GM18858 (cell line): ENCODE measurements around the gene RIMS3.
A peak's percentile ranks its signal among the peaks of the same experiment; 100 is the strongest.
"Not testable (repeated sequence)": the region's sequence is repeated elsewhere in the genome, so short reads cannot be mapped to it uniquely, and the experiment has no call there.

Experiments
- ATAC-seq: cut with Tn5 transposase; IDR thresholded peaks from one replicate; pipeline ENCODE4 v1.9.1; 2021; ENCODE audit not compliant: unreplicated experiment

The RIMS3 gene

DNA sequence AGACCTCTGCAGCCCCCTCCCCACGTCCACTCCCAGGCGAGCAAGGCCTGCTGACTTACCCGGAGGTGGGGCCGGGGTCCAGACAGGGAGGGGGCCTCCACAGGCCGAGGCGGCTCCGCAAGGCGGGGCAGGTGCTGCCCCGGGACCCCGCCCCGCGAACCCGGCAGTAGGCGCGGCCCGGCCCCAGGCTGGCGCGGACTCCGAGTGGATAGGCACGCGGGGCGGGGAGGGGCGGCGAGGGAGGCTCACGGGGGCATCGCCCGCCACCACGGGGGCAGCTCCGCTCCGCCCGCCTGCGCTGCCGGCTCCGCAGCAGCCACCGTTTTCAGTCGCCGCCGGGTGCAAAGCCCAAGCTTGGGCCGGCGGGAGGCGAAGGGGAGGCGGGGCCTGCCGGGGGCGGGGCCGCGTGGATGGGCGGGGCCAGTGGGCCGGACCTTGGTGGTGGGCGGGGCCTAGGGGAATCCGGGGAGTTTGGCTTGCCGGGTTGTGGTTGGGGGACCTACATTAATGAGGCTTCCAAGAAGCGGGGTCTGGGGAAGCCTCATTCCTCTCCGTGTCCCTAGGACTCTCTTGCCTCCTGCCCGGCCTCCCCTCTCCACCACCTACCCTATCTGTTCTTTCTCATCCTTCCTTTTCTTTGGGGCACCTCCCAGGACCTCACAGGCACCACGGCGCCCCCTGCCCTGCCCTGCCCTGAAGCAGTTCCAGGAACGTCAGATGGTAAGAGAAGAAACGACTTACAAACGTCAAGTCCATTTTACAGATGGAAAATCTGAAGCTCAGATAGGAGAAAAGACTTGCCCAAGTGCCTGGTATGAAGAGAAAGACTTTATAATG lies at the start of gene RIMS3:
RIMS3 (minus strand) TSS at position 348 of the 837 bp plus-strand sequence. CDS start 23,757 bp downstream, outside the sequence.
- ATAC-seq: no peak

DNA sequence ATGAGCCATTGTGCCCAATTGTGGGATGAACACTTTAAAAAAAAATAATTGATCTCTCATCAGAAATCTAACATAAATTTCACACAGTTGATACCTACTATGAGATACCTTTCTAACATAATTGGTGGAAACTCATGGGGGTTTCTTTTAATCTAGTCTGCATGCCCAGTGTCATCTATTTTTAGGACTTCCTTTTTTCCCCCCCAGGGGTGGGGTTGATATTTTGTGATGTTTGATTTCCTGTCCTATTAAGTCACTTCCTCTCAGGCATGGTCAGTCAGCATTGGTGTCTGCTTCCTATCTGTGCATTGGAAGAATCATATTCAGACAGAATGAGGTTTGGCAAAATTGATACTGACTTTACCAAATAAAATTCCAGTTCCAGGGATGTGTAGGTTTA lies 47.5 kb upstream of the RIMS3 start:
- ATAC-seq: no peak

DNA sequence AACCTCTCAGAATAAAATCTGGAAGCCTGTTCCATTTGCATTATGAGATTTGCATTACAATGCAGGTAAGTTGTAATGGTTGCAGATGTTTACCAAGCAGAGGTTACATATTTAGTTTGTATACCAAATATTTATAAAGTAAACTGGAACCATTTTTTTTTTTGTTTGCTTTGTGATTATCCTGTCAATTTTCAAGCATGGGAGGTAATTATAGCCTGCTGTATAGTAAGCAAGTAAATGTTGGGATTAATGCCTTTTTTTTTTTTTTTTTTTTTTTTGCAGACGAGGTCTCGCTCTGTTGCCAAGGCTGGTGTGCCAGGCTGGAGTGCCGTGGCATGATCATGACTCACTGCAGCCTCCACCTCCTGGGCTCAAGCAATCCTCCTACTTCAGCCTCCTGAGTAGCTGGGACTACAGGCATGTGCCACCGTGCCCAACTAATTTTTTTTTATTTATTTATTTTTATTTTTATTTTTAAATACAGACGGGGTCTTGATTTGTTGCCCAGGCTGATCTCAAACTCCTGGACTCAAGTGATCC lies 47.0 kb upstream of the RIMS3 start:
- no peak for ATAC-seq

DNA sequence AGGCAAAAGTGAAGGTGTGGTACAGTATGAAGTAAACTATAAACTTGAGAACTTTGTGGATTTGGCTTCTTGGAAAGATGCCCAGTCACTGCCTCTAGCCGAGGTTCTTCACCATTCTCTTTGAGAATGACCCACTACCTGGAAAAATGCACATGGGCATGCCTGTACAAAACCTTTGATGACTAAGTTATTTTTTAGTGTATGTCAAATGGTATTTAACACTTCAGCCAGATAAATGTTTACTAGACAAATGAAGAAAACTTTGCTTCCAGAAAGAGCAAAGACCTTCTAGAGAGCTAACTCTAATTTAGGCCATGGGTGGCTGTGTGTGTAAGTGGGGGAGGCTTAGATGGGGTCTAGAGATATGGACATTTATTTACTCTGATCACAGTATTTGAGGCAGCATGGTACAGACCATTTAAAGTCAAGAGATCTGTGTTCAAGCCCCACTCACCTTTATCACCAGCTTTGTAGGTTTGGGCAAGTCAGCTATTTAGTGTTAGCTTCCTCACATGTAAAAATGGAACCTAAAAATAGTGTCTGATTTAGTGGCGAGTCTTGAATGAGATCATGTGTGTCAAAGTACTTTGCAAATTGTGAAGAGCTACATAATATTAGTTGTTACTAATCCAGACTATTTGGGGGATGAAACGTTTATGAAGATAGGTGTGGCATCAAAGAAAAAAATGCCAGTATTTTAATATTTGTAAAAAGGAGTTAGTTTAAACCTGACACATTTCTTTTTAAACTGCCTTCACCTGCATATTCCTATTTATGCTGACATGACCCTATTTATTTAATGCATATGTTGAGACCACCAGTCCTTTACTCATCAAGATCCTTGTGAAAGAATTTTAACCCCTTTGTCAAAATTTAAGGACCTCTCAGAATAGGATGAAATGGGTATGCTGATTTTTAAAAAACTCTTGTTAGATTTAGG lies 46.3 kb upstream of the RIMS3 start:
- no peak for ATAC-seq

DNA sequence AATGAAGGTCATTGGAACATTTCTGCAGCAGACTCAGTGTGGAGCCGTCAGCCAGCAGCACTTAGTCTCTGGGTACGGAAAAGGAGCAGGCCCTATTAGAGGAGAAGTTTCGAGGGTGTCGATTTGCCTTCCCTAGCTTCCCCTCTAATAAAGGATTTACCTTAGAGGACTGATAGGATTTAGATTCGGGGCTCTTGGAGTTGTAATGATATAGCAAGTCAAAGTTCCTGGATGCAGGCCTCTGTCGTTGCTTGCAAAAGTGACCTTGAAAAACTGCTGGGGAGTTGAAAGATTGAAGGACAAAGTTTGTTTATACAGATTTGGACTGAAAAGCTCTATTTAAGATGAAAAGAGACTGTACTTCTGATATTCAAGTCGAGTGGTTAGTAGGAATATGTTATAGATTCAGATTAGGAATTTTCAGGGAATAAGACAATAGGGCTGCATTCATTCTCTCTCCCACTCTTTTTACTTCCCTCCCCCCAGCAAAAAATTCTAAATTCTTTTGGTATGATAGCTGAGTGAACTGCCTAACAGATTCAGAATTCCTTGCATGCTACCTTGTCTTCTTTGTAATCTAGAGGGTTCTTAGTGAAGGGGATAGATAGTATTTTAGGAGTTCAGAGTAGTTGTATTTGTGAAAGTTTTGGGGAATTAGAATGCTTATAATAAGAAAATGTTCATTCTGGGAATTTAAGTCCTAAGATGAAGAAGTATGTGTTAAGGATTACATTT lies 45.3 kb upstream of the RIMS3 start:
- ATAC-seq: no peak

DNA sequence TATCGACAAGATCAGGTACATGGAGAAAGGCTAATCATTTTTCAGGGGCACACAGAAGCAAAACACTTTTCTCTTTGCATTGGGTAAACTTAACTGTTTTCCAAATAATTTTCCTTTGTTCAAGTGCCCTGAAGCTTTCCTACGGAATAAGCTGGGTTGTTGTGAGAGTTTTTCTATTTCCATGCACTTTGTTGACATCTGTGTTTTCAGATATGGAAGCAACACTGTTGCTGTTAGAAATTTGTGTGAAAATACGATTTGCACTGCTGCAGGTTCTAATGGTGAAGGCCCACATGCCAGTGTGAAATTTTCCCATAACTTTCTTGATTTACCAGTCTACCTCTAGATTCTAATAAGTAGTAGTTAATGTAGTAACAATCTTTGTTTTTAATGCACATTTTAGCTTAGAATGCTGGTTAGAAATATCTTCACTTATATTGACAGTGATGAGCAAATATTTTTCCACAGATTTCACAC lies 44.4 kb upstream of the RIMS3 start:
- no peak for ATAC-seq

DNA sequence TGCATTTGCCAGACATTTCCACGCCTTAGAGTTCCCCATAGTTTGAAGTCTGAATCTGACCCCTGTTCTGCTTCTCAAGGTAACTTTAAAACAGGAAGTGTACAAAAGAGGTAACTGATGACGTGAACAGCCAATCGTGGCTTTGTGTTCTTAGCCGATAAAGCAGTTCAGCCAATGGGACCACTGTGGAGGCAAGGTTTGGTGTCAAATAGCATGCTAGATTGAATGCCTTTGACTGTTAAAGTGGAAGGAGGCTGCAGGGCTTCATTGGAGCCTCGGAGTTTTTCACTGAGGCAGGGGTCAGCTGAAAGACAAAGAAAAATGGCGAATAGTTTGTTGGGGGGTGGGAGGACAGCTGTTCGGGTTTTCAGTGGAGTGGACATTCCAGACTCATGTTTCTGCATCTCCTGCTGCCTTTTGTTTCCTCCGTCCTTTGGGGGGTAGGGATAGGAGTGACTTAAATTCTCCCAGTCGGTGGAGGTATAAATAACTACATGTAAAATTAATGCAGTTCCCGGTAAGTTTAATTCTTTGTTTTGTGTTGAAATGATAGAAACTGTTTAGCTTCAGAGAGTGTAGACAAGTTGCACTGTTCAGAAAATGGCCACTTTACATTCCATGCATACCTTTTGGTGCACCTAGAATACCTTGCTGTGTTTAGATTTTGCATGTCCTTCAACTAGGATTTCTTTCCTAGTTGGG lies 43.8 kb upstream of the RIMS3 start:
- ATAC-seq: peak; percentile 64

DNA sequence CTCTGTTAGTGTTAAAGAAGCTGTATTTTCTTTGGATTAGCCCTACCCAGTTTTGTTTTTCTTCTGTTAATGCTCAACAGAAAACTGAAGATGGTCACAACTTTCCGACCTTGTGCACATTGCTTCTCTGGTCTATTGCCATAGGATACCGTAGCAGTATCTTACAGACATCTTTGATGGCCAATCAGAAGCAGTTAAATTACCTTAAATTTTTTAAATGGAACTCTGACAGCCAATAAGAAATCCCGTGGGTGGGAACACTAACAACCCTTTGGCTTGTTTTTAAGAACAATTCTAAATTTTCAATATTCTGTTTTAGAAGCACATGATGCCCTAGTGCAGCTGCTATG lies 43.2 kb upstream of the RIMS3 start:
- peak; percentile 41 for ATAC-seq

DNA sequence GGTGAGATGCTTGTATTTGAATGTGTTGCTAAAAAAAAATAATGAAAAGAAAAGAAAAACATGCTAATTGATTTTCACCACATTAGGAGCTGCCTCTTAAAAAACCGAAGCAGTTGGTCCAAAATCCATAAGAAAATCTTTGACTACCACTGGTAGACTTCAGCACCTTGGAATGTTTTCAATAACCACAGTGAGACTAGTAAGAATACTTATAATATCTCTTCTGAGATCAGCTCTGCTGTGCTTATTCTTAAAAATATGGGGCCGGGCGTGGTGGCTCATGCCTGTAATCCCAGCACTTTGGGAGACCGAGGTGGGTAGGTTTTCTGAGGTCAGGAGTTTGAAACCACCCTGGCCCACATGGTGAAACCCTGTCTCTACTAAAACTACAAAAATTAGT lies 41.1 kb upstream of the RIMS3 start:
- ATAC-seq: no peak

DNA sequence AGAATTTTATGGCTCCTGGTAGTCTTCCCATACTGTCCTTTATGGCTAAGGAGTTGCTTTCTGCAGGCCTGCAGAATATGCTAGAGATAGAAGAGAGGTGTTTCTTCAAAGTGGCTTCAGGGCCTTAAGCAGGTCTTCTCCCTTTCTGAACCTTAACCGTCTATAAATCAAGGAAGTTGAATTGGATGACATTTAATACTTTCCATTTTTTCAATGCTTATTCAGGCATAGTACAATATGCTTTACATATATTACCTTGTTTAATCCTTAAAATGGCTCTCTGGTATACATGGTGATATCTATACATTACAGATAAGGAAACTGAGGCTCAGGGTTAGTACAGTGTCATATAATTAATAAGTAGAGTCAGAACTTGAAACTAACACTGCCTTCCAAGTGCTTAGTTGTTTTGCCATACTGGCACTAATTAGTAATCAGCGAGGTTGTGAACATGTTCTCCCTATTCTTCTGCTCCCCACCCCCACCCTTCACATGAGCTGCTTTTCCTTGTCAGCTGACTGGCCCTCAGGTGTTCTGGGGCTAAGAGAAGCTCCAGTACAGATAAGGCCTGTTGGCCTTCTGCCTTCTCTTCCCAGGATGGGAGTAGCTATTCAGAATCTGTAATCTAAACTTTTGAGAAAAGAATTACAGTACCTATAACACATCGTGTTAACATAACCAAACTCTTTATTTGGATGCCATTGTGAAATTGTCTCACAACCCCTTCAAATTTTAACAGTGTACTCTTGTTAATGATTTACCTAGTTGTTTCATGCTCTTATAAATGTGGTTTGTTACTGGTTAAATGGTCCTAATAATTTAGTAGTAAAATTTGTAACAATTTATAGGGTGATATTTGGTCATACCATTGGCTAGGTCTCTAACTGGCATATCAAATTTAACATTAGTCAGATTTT lies 39.6 kb upstream of the RIMS3 start:
- no peak for ATAC-seq

DNA sequence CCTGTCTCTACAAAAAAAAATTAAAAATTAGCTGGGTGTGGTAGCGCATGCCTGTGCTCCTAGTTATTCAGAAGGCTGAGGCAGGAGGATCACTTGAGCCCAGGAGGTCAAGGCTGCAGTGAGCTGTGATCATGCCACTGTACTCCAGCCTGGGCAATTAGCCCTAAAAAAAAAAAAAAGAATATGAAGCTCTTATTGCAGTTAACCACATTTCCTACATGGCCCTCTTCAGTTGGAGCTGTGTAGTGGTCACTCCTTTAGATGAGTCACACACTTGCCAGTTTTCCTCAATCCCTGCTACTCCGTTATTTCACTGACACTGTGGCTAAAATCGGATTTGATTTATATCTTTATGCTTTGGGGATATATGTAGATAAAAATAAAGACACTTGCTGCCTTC lies 37.8 kb upstream of the RIMS3 start:
- ATAC-seq: no peak

DNA sequence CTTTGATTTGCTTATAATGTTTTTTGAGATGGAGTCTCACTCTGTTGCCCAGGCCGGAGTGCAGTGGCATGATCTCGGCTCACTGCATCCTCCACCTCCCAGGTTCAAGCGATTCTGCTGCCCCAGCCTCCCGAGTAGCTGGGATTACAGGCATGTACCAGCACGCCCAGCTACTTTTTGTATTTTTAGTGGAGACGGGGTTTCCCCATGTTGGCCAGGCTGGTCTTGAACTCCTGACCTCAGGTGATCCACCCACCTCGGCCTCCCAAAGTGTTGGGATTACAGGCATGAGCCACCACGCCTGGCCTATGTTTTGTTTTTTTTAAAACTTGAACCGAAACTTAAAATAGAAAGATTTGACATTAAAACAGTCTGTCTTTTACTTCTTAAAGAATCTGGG lies 37.3 kb upstream of the RIMS3 start:
- not testable (repeated sequence) for ATAC-seq

DNA sequence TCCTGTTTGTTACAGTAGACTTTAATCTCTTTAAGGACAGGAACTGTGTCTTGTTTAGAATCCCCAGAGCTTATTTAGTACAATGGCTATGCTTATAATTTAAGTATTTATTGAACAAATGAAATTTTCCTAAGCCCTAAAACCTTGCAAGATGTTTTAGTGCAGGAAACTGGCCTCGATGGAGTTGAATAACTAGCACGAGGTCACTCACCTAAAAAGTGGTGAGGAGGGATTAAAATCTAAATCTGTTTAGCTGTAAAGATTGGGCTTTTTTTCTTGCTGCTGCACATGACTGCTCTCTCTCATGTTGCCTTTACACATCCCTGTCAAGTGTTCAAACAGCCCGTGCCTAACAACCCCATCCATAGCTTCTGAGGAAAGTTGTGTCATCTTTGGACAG lies 36.2 kb upstream of the RIMS3 start:
- ATAC-seq: no peak

DNA sequence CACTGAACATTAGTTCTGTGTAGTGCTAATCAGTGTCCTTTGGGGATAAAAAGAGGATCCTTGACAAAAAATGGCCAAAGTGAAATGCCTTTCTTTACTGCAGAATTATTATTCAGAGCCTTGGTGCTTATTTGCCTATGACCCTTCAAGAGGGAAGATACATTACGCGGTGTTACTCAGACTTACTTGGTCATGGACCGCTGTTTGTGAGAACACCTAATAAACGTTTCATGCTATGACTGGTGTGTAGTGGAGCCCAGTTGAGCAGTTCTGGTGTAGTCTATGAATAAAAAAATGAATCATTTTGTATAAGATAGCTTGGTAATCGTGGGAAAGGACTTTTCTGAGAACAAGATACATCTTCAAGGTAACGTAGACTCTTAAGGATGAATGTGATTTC lies 34.3 kb upstream of the RIMS3 start:
- peak; percentile 71 for ATAC-seq

DNA sequence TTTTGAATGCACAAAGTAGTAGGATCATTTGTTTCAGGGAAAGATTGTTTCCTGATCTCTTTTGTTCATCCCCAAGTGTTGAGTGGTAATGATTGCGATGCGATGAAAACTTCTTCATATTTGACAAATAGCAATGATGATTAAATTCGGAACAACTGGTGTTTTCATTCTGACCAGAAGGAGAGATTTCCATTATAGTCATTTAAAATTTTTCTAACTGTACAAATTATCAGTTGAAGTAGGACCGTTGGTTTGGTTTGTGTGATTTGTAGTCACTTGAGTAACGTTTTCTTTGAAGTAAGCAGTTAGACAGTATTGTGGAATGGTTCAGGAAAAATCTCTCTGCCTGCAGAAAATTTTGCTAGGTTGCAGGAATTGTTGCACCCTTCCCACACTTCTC lies 32.0 kb upstream of the RIMS3 start:
- ATAC-seq: no peak

DNA sequence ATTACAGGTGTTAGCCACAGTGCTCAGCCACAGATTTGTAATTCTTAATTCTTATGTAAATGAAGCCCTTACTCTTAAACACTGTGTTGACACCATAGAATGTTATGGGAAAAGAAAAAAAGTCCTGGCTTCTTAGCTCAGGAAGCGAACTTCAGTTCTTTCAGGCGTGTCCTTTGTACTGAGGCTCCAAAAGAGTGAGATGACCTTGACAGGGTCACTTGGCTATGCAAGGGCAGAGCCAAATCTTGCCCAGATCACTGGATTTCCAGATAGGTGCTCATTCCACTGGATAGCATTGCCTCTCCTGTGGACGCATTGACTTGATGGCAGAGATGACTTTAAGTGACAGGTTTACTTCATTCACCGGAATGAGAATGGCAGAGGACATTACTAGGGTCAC lies 30.8 kb upstream of the RIMS3 start:
- ATAC-seq: no peak

DNA sequence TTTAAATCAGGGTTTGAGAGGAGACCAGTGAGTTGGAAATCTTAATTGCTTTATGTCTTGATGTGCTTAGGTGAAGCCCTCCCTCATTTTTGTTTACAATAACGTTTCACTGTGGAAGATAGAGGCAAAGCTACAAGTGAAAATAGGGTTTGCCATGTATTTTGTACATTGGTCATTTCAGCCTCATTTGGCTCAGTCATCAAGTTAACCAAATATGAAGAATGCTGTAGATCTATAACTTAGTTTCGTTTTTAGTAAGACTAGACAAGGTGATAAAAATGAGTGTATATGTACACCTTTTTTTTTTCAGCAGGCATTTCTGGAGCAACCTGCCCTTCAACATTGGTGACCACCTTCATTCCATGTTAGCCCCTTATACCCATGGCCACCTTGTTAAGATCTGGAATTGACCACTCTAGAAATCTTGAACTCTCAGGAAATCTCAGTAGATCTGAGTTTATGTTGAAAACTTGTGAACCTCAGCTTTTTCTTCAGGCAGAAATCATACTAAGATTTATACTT lies 28.9 kb upstream of the RIMS3 start:
- no peak for ATAC-seq

DNA sequence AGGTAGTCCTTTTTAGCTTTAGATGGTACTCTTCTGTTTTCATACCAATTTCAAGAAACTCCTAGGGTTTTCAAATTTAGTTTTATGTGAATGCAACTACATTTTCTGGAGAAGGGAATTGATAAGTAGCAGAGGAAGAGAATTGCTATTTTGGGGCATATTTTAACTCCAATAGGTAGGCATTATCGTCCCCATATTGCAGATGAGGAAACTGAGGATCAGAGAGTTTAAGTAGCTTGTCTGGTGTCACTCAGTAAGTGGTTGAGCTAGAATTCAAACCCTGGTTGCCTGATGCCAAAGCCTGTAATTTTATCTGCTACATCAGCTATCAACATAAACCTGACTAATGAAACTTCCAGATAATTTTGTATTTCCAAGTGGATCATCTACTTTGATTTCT lies 27.9 kb upstream of the RIMS3 start:
- no peak for ATAC-seq

DNA sequence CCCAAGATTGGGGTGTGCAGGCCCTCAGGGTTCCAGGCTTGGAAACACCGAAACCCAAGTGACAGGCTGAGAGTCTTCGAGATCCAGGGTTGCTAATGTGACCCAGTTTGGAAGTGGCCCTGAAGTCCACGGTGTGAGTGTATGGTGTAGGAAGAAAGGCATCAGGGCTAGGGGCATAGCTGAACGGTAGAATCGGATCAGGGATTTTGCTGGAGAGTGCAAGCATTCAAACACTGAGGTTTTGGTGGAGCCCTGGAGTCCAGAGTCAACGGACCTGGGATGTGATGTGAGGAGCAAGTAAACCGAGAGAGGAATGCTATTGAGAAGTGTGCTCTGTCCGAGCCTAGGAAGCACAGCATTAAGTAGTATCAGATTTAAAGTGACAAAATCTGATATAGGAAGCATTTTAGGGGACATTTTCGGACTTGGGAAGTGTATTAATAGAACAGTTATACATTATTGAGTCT lies 27.0 kb upstream of the RIMS3 start:
- peak; percentile 3 for ATAC-seq
